ENCODE results near the gene HMGA1.
A peak's percentile ranks its signal among the peaks of the same experiment; 100 is the strongest.

Gene HMGA1

GRCh38 chr6:34202329-34203201 is 34.1 kb upstream of the HMGA1 start:
- no peak overlapping the region for H3K27ac ChIP-seq (ENCODE audit: low read length)
- no peaks in the 10 kb centered on the region for H3K4me1 ChIP-seq (ENCODE audit: control insufficient read depth, insufficient read depth, low read length)
- no peak overlapping the region for H3K4me3 ChIP-seq (ENCODE audit: low read length in 2 of 2)
- no peaks in the 10 kb centered on the region for H3K9me3 ChIP-seq (ENCODE audit: control insufficient read depth in 2 of 2, low read length in 2 of 2)
- no peaks in the 10 kb centered on the region for H3K36me3 ChIP-seq (ENCODE audit: control insufficient read depth in 2 of 2, insufficient read depth in 2 of 2, low read length in 2 of 2)
- H3K27me3 ChIP-seq (ENCODE audit: control insufficient read depth in 1 of 2, insufficient read depth in 2 of 2, low read length in 2 of 2): peaks cover 0 to 3% of the 10 kb centered on the region in 2 donors
- H3K9ac ChIP-seq (ENCODE audit: low read length in 2 of 2): no peak overlapping the region

GRCh38 chr6:34204693-34205092 is 32.0 kb upstream of the HMGA1 start:
- peaks cover 0 to 3% of the 10 kb centered on the region in 2 donors for H3K27me3 ChIP-seq (ENCODE audit: control insufficient read depth in 1 of 2, insufficient read depth in 2 of 2, low read length in 2 of 2)
- H3K4me1 ChIP-seq (ENCODE audit: control insufficient read depth, insufficient read depth, low read length): no peaks in the 10 kb centered on the region
- no peak overlapping the region for H3K27ac ChIP-seq (ENCODE audit: low read length)
- H3K9ac ChIP-seq (ENCODE audit: low read length in 2 of 2): no peak overlapping the region
- H3K9me3 ChIP-seq (ENCODE audit: control insufficient read depth in 2 of 2, low read length in 2 of 2): no peaks in the 10 kb centered on the region
- H3K4me3 ChIP-seq (ENCODE audit: low read length in 2 of 2): no peak overlapping the region
- H3K36me3 ChIP-seq (ENCODE audit: control insufficient read depth in 2 of 2, insufficient read depth in 2 of 2, low read length in 2 of 2): no peaks in the 10 kb centered on the region

GRCh38 chr6:34205466-34205865 is 31.2 kb upstream of the HMGA1 start:
- Histone ChIP-seq H3K27me3 (ENCODE audit: control insufficient read depth in 1 of 2, insufficient read depth in 2 of 2, low read length in 2 of 2) (peaks cover 0 to 1% of the 10 kb centered on the region in 2 donors), H3K9me3 (ENCODE audit: control insufficient read depth in 2 of 2, low read length in 2 of 2) (no peaks in the 10 kb centered on the region), H3K36me3 (ENCODE audit: control insufficient read depth in 2 of 2, insufficient read depth in 2 of 2, low read length in 2 of 2) (no peaks in the 10 kb centered on the region), H3K9ac (ENCODE audit: low read length in 2 of 2) (no peak overlapping the region), H3K27ac (ENCODE audit: low read length) (no peak overlapping the region), H3K4me1 (ENCODE audit: control insufficient read depth, insufficient read depth, low read length) (no peaks in the 10 kb centered on the region), H3K4me3 (ENCODE audit: low read length in 2 of 2) (no peak overlapping the region)

GRCh38 chr6:34205916-34206315 is 30.8 kb upstream of the HMGA1 start:
- Histone ChIP-seq H3K27me3 (ENCODE audit: control insufficient read depth in 1 of 2, insufficient read depth in 2 of 2, low read length in 2 of 2) (no peaks in the 10 kb centered on the region), H3K4me1 (ENCODE audit: control insufficient read depth, insufficient read depth, low read length) (no peaks in the 10 kb centered on the region), H3K36me3 (ENCODE audit: control insufficient read depth in 2 of 2, insufficient read depth in 2 of 2, low read length in 2 of 2) (no peaks in the 10 kb centered on the region), H3K4me3 (ENCODE audit: low read length in 2 of 2) (no peak overlapping the region), H3K27ac (ENCODE audit: low read length) (no peak overlapping the region), H3K9ac (ENCODE audit: low read length in 2 of 2) (no peak overlapping the region), H3K9me3 (ENCODE audit: control insufficient read depth in 2 of 2, low read length in 2 of 2) (no peaks in the 10 kb centered on the region)

GRCh38 chr6:34206726-34207125 is 29.9 kb upstream of the HMGA1 start:
- no peak overlapping the region for H3K4me3 ChIP-seq (ENCODE audit: low read length in 2 of 2)
- no peak overlapping the region for H3K9ac ChIP-seq (ENCODE audit: low read length in 2 of 2)
- no peaks in the 10 kb centered on the region for H3K27me3 ChIP-seq (ENCODE audit: control insufficient read depth in 1 of 2, insufficient read depth in 2 of 2, low read length in 2 of 2)
- no peaks in the 10 kb centered on the region for H3K4me1 ChIP-seq (ENCODE audit: control insufficient read depth, insufficient read depth, low read length)
- H3K27ac ChIP-seq (ENCODE audit: low read length): no peak overlapping the region
- H3K36me3 ChIP-seq (ENCODE audit: control insufficient read depth in 2 of 2, insufficient read depth in 2 of 2, low read length in 2 of 2): no peaks in the 10 kb centered on the region
- no peaks in the 10 kb centered on the region for H3K9me3 ChIP-seq (ENCODE audit: control insufficient read depth in 2 of 2, low read length in 2 of 2)

GRCh38 chr6:34207695-34208443 is 28.8 kb upstream of the HMGA1 start:
- H3K27ac ChIP-seq (ENCODE audit: low read length): no peak overlapping the region
- H3K9me3 ChIP-seq (ENCODE audit: control insufficient read depth in 2 of 2, low read length in 2 of 2): no peaks in the 10 kb centered on the region
- no peaks in the 10 kb centered on the region for H3K27me3 ChIP-seq (ENCODE audit: control insufficient read depth in 1 of 2, insufficient read depth in 2 of 2, low read length in 2 of 2)
- H3K9ac ChIP-seq (ENCODE audit: low read length in 2 of 2): no peak overlapping the region
- no peak overlapping the region for H3K4me3 ChIP-seq (ENCODE audit: low read length in 2 of 2)
- no peaks in the 10 kb centered on the region for H3K4me1 ChIP-seq (ENCODE audit: control insufficient read depth, insufficient read depth, low read length)
- no peaks in the 10 kb centered on the region for H3K36me3 ChIP-seq (ENCODE audit: control insufficient read depth in 2 of 2, insufficient read depth in 2 of 2, low read length in 2 of 2)

GRCh38 chr6:34213772-34214171 is 22.9 kb upstream of the HMGA1 start:
- no peaks in the 10 kb centered on the region for H3K9me3 ChIP-seq (ENCODE audit: control insufficient read depth in 2 of 2, low read length in 2 of 2)
- H3K4me1 ChIP-seq (ENCODE audit: control insufficient read depth, insufficient read depth, low read length): no peaks in the 10 kb centered on the region
- H3K27me3 ChIP-seq (ENCODE audit: control insufficient read depth in 1 of 2, insufficient read depth in 2 of 2, low read length in 2 of 2): no peaks in the 10 kb centered on the region
- H3K27ac ChIP-seq (ENCODE audit: low read length): no peak overlapping the region
- no peaks in the 10 kb centered on the region for H3K36me3 ChIP-seq (ENCODE audit: control insufficient read depth in 2 of 2, insufficient read depth in 2 of 2, low read length in 2 of 2)
- H3K9ac ChIP-seq (ENCODE audit: low read length in 2 of 2): no peak overlapping the region
- no peak overlapping the region for H3K4me3 ChIP-seq (ENCODE audit: low read length in 2 of 2)

- Histone ChIP-seq H3K9me3 (ENCODE audit: control insufficient read depth in 2 of 2, low read length in 2 of 2) (no peaks in the 10 kb centered on the region), H3K27me3 (ENCODE audit: control insufficient read depth in 1 of 2, insufficient read depth in 2 of 2, low read length in 2 of 2) (no peaks in the 10 kb centered on the region), H3K9ac (ENCODE audit: low read length in 2 of 2) (no peak overlapping the region), H3K4me3 (ENCODE audit: low read length in 2 of 2) (no peak overlapping the region), H3K4me1 (ENCODE audit: control insufficient read depth, insufficient read depth, low read length) (peaks cover 7% of the 10 kb centered on the region), H3K27ac (ENCODE audit: low read length) (no peak overlapping the region), H3K36me3 (ENCODE audit: control insufficient read depth in 2 of 2, insufficient read depth in 2 of 2, low read length in 2 of 2) (no peaks in the 10 kb centered on the region)
Measured at GRCh38 chr6:34218691-34219090, 18.0 kb upstream of the HMGA1 start.

- Histone ChIP-seq H3K27me3 (ENCODE audit: control insufficient read depth in 1 of 2, insufficient read depth in 2 of 2, low read length in 2 of 2) (no peaks in the 10 kb centered on the region), H3K9ac (ENCODE audit: low read length in 2 of 2) (peak overlapping the region; percentile 58 to 68)
Measured at GRCh38 chr6:34223381-34223955, 13.2 kb upstream of the HMGA1 start.

GRCh38 chr6:34223956-34224940 is 12.4 kb upstream of the HMGA1 start:
- peak overlapping the region; percentile 88 for H3K27ac ChIP-seq (ENCODE audit: low read length)

More at GRCh38 chr6:34223381-34223955, 13.2 kb upstream of the HMGA1 start:
- Histone ChIP-seq H3K9me3 (ENCODE audit: control insufficient read depth in 2 of 2, low read length in 2 of 2) (no peaks in the 10 kb centered on the region), H3K4me3 (ENCODE audit: low read length in 2 of 2) (peak overlapping the region; percentile 77 to 79), H3K36me3 (ENCODE audit: control insufficient read depth in 2 of 2, insufficient read depth in 2 of 2, low read length in 2 of 2) (no peaks in the 10 kb centered on the region), H3K27ac (ENCODE audit: low read length) (peak overlapping the region; percentile 88), H3K4me1 (ENCODE audit: control insufficient read depth, insufficient read depth, low read length) (peaks cover 8% of the 10 kb centered on the region)

More at GRCh38 chr6:34223956-34224940, 12.4 kb upstream of the HMGA1 start:
- H3K9me3 ChIP-seq (ENCODE audit: control insufficient read depth in 2 of 2, low read length in 2 of 2): no peaks in the 10 kb centered on the region
- H3K4me1 ChIP-seq (ENCODE audit: control insufficient read depth, insufficient read depth, low read length): peaks cover 8% of the 10 kb centered on the region
- no peaks in the 10 kb centered on the region for H3K27me3 ChIP-seq (ENCODE audit: control insufficient read depth in 1 of 2, insufficient read depth in 2 of 2, low read length in 2 of 2)
- no peaks in the 10 kb centered on the region for H3K36me3 ChIP-seq (ENCODE audit: control insufficient read depth in 2 of 2, insufficient read depth in 2 of 2, low read length in 2 of 2)
- peak overlapping the region; percentile 79 to 88 for H3K9ac ChIP-seq (ENCODE audit: low read length in 2 of 2)
- peak overlapping the region; percentile 79 to 83 for H3K4me3 ChIP-seq (ENCODE audit: low read length in 2 of 2)

Data from stomach smooth muscle (tissue), 2 donors.